Endothelial cell of umbilical vein (primary cell): ENCODE data around the gene ATP8B3. TPM values are rescaled to one million over a fixed set of nuclear protein-coding genes. Genes with fewer than 3 reads are reported as not detected.

ENCODE experiments used
- BruUV-seq: library from RNA; stranded (reverse); fragments of 400-500 nt; replicated peaks from 2 replicates; lab custom pipeline; 2021; lab: Mats Ljungman, UMichigan
- CTCF ChIA-PET: fragments of 300-600, 350-600 bp; sonication (Branson Sonifier 250); formaldehyde crosslinking; loops from one replicate; lab custom pipeline; 2021; ENCODE audit warnings: antibody characterized with exemption, inconsistent platforms; lab: Charles Lee
- POLR2A ChIA-PET: fragments of 300-600, 350-600 bp; sonication (Branson Sonifier 250); formaldehyde crosslinking; loops from one replicate; lab custom pipeline; 2021; ENCODE audit warnings: antibody characterized with exemption, inconsistent platforms; lab: Charles Lee
- DNase-seq: peaks from one replicate; pipeline ENCODE4 v3.0.0-alpha.2; 2011; ENCODE audit warnings: low read depth, low spot score
- FAIRE-seq: peaks from 2 replicates; lab custom pipeline; 2011; peaks lifted over from hg19 to GRCh38; lab: Jason Lieb, UNC
- H2AFZ ChIP-seq: 2 replicates; pipeline ENCODE4 v1.6.0; 2012; ENCODE audit warnings: low read depth, low read length, control low read depth, inconsistent platforms
- H3K27ac ChIP-seq: 2 replicates; pipeline ENCODE4 v1.5.1; 2011; ENCODE audit warnings: low read depth, mild to moderate bottlenecking, control low read depth, low read length, moderate library complexity; ENCODE audit not compliant: insufficient read depth
- H3K27me3 ChIP-seq, 2 experiments: 2 replicates each; pipeline versions ENCODE4 v1.6.0 to v1.6.1; 2011; ENCODE audit warnings: low read length in 2 of 2, mixed read lengths in 1 of 2; ENCODE audit not compliant: control insufficient read depth in 2 of 2, insufficient read depth in 2 of 2
- H3K36me3 ChIP-seq, 2 experiments: 2 replicates in 1 of 2; 3 replicates in 1 of 2; pipeline ENCODE4 v1.5.1; 2011; ENCODE audit warnings: low read length in 2 of 2, mild to moderate bottlenecking in 1 of 2, moderate library complexity in 1 of 2; ENCODE audit not compliant: control insufficient read depth in 2 of 2, insufficient read depth in 2 of 2; ENCODE audit errors: extremely low read depth in 1 of 2
- H3K4me1 ChIP-seq: 3 replicates; pipeline ENCODE4 v1.5.1; 2011; ENCODE audit warnings: mild to moderate bottlenecking, low read length; ENCODE audit not compliant: control insufficient read depth, insufficient read depth; ENCODE audit errors: extremely low read depth
- H3K4me2 ChIP-seq: 2 replicates; pipeline ENCODE4 v1.6.1; 2011; ENCODE audit warnings: low read length, control low read depth, mixed read lengths; ENCODE audit not compliant: insufficient read depth
- H3K4me3 ChIP-seq, 3 experiments: fragments of 200-600 bp in 1 of 3; sonication (generic), shearing (Covaris generic) in 1 of 3; replicated peaks in 1 of 3; 2 replicates each; pipeline ENCODE4 v1.5.1; 2011 to 2016; ENCODE audit warnings: control low read depth in 3 of 3, low read length in 3 of 3, mild to moderate bottlenecking in 2 of 3, inconsistent platforms in 1 of 3, low read depth in 1 of 3, moderate library complexity in 1 of 3; ENCODE audit not compliant: insufficient read depth in 1 of 3
- H3K79me2 ChIP-seq: 2 replicates; pipeline ENCODE4 v1.6.0; 2012; ENCODE audit warnings: low read length, inconsistent platforms; ENCODE audit not compliant: control insufficient read depth, insufficient read depth
- H3K9ac ChIP-seq: replicated peaks from 2 replicates; pipeline ENCODE3; 2011; ENCODE audit warnings: low read length, control low read depth; ENCODE audit not compliant: insufficient read depth; ENCODE audit errors: extremely low read depth
- H3K9me1 ChIP-seq: replicated peaks from 3 replicates; pipeline ENCODE4 v1.6.0; 2011; ENCODE audit warnings: mild to moderate bottlenecking, low read length; ENCODE audit not compliant: control insufficient read depth, insufficient read depth; ENCODE audit errors: extremely low read depth
- H3K9me3 ChIP-seq: replicated peaks from 2 replicates; pipeline ENCODE4 v1.5.1; 2012; ENCODE audit warnings: low read length, inconsistent platforms; ENCODE audit not compliant: control insufficient read depth, insufficient read depth
- H4K20me1 ChIP-seq: replicated peaks from 2 replicates; pipeline ENCODE3; 2011; ENCODE audit warnings: mild to moderate bottlenecking, low read length; ENCODE audit not compliant: control insufficient read depth, insufficient read depth; ENCODE audit errors: extremely low read depth
- EZH2 ChIP-seq: IDR thresholded peaks from 2 replicates; pipeline ENCODE4 v1.6.1; 2012; ENCODE audit warnings: borderline replicate concordance, low read depth, mild to moderate bottlenecking, moderate library complexity, low read length, inconsistent platforms; ENCODE audit not compliant: severe bottlenecking
- GATA2 ChIP-seq: IDR thresholded peaks from 2 replicates; pipeline ENCODE4 v1.7.0; 2011; ENCODE audit warnings: low read depth, mild to moderate bottlenecking, moderate library complexity, mixed read lengths, low read length; ENCODE audit not compliant: insufficient read length, insufficient read depth
- MAX ChIP-seq: IDR thresholded peaks from 2 replicates; pipeline ENCODE4 v1.6.1; 2011; ENCODE audit not compliant: insufficient read depth, insufficient read length
- MYC ChIP-seq: IDR thresholded peaks from one replicate; pipeline ENCODE4 v1.6.1; 2011; ENCODE audit warnings: mild to moderate bottlenecking, low read depth, low read length
- POLR2A ChIP-seq: IDR thresholded peaks from 2 replicates; pipeline ENCODE4 v1.6.1; 2012; ENCODE audit warnings: low read depth, mild to moderate bottlenecking, control low read depth, low read length
- POLR2AphosphoS5 ChIP-seq: IDR thresholded peaks from 2 replicates; pipeline ENCODE4 v1.6.1; 2012; ENCODE audit warnings: low read depth, mild to moderate bottlenecking, control low read depth, low read length, moderate library complexity; ENCODE audit not compliant: insufficient read depth
- dilution Hi-C: fragments of 300-500 bp; cut with MboI; formaldehyde crosslinking; loops from one replicate; pipeline ENCODE4 v1.15.0; 2019; ENCODE audit warnings: low sequenced_read_pairs; ENCODE audit not compliant: extremely low pct_ligation_motif_present
- intact Hi-C: fragments of 100-400 bp; cut with micrococcal nuclease; formaldehyde crosslinking; loops from one replicate; pipeline ENCODE4 v1.10.0; 2022
- polyA plus RNA-seq, 4 experiments: library from polyadenylated mRNA; depleted of rRNA in 3 of 4; stranded (reverse) in 3 of 4; unstranded in 1 of 4; fragments of >200 nt; gene quantifications; 2 replicates each; pipeline versions ENCODE4 v1.2.1 to v1.2.3, GENCODE V29; 2011 to 2012; ENCODE audit warnings: missing spikeins in 1 of 4
- total RNA-seq: library from RNA; stranded (reverse); gene quantifications from 2 replicates; pipeline ENCODE4 v1.2.3, GENCODE V29; 2021

ATP8B3 gene
- total and polyA plus RNA-seq, 2 donors (not counting 3 experiments of a cell fraction or from before 2014, with no cell fraction given) = 1.1 to 7.3 TPM

DNA sequence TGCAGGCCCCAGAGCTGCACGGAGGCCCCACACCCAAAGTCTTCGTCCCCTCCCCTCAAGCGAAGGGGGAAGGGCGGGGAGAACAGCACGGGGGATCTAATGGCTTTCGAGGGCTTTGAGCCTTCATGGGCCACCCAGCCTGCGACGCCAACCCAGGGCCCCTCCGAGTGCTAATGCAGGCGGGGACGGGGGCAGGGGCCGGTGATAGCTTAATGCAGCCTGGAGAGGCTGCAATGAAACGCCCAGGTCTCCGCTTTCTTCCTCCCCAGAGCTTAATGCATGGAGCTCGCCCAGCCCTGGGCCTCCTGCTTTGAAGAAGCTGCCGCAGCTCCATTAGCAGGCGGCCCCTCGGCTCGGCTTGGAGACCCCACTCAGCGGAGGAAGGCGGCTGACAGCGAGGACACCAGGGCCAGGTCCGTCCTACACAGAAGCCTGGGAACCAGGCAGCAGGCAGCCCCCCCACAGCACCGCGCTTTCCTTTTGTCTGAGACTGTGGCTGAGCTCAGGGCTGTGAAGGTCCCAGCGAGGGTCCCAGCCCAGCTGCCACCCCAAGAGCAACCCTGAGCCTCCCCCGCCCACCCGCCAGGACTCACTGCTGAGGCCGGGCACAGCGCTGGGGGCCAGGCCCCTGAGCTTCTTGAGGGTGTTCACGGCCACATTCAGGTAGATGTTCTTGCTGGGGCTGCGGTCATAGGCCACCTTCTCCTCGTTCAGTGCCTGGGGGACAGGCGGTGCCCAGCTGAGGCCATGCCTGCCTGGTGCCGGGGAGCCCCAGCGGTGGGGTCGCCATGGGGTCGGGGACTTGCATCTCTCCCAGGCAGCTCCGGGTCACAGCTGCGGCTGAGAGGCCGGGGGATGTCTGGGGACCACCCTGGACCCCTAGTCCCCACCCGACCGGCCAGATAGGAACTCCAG is 7.5 kb upstream of the ATP8B3 start:
- no peaks in the 10 kb centered on the region for H3K9me1 ChIP-seq
- ChIA-PET POLR2A (no interaction called here), CTCF (interaction anchor here (1.0 to 1.5 kb wide), 2 partner anchors 18 to 147 kb away, joined by 3 to 6 read pairs; no protein-coding TSS in a partner anchor)
- no TSS peak for BruUV-seq
- H3K27ac ChIP-seq = no peak overlapping the region
- no peaks in the 10 kb centered on the region for H4K20me1 ChIP-seq
- H3K4me2 ChIP-seq = no peak overlapping the region
- intact Hi-C loops (no loop called here), dilution Hi-C loops (no loop called here)
- TF ChIP-seq MYC = no peak
- TF ChIP-seq GATA2 = no peak
- no peak for TF ChIP-seq POLR2A
- no peak for TF ChIP-seq EZH2
- no peak for TF ChIP-seq MAX
- no peak for TF ChIP-seq POLR2AphosphoS5
- FAIRE-seq (no peak), DNase-seq (no peak)
- no peaks in the 10 kb centered on the region for H3K9me3 ChIP-seq
- no peaks in the 10 kb centered on the region for H3K79me2 ChIP-seq
- H3K36me3 ChIP-seq = peaks cover 3 to 60% of the 10 kb centered on the region in 2 experiments
- no peak overlapping the region for H2AFZ ChIP-seq
- H3K9ac ChIP-seq = no peak overlapping the region
- no peaks in the 10 kb centered on the region for H3K4me1 ChIP-seq
- no peaks in the 10 kb centered on the region for H3K27me3 ChIP-seq
- no peak overlapping the region for H3K4me3 ChIP-seq
